NCI-H748 (cell line): ENCODE data around the gene ATXN1.

Experiments used
- DNase-seq: peaks from one replicate; lab custom pipeline; 2025; ENCODE audit not compliant: unreplicated experiment; lab: John Stamatoyannopoulos, UW

Gene ATXN1

DNA sequence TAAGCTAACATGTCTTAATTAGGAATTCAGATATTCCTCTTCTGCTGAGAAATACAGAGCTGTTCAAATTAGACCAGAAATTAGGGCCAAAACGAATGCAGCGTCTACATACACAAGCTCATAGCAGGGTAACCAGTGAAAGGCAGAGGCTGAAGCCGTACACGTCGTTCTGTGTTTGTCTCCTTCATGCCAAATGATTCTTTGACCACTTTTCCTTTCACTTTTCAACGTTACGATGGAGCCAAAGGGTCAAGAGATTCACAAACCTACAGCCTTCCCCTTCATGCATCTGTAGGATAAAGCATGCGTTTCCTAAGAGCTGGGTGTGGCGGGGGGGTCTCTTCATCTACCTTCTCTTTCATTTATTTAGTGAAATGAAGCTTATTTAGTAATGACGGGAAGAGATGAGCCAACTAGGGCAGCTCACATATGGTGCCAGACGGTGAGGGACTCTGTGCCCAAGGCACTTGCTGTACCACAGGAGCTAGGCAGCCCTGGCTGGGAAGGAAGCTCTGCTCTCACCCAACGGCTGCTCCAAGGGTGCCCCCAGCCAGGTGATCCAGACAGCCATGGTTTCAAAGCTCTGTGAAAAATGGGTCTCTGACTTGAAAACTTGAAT is 178.0 kb downstream of the ATXN1 start:
- no peak for DNase-seq

DNA sequence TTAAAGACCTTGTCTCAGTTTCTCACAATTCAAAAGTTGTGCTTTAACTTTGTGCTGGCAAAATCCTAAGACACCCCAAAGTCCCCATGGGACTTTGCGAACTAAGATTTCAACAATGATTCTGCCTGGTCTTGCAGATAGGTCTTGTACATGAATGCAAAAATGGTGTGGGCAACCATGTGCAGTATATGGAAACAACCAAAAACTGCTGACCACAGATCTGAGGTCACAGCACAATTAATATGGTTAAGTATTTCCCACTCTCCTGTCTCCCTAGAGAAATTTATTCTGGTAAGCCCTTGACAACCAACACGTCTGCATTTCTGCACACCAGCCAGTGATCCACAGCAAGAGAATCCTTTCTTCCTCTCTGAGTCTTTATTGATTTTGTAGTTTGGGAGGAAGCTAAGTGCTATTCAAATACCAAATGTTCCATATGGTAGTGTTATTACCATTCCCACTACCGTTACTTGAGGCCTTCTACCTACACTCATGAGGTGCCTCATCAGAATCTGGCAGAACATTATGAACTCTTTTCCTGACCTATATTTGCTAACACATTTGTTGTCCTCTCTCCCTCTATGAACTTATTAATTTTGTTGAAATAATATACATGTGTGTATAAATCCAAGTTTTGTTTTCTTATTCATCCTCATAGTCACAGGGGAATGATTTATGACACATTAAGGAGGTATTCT is 178.7 kb downstream of the ATXN1 start:
- no peak for DNase-seq

DNA sequence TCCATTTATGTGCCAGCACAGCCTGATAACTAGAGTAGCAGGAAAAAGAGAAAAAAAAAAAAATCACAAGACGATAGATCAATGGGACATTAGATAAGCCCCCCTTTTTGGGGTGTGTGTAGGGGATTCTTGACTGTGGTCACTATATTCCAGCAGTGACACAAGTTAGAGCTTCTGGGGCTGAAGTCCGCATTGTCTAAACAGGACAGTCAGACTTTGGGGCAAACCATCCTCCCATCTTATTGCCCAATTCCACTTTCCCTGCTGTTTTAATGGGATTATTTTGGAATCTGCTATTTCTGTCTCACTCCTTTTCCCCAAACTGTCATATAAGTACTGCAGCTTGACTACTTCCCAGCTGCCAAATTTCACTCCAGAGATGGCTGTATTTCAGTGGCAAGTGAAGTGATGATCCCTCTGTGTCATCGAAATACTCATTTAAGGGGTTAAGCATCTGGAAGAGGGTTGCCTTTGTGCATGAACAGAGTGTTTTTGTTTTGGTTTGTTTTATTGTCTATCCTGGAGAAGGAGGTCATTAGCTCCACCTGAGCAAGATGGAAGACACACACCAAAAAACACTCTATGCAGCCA is 182.5 kb downstream of the ATXN1 start:
- no peak for DNase-seq

DNA sequence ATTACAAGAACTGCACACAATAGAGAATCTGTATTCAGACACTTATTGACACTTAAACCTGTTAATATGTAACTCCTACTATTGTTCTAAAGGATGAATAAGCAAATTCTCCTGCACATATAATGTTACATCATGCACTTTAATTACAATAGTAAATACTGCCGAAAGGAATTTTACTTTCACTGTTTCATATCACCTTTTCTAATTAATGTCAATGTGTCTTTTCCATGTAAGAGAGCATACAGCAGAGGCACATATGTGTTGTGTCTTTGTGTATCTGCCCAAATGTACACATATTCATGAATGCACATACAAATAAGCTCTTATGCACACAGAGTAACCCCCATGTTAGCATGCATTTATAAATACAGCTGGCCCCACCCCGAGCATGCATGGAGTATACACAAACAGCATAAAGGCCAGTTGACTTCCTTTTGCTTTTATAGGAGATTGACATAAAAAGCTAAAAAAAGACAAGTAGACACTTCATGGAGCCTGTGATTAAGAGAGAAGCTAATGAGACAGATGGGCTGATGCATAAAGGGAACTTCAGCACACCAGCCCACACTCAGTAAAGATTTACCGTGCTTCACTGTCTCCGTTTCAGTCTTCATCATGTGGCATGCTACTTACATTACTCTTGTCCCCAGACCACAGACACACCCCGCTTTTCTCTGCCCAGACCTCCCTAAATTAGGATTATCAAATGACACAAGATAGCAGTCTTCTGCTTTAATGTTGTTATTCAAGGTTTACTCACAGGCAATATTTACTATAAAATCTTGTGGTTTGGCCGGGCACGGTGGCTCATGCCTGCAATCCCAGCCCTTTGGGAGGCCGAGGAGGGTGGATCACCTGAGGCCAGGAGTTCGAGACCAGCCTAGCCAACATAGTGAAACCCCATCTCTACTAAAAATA is 184.6 kb downstream of the ATXN1 start:
- peak; percentile 31 for DNase-seq

DNA sequence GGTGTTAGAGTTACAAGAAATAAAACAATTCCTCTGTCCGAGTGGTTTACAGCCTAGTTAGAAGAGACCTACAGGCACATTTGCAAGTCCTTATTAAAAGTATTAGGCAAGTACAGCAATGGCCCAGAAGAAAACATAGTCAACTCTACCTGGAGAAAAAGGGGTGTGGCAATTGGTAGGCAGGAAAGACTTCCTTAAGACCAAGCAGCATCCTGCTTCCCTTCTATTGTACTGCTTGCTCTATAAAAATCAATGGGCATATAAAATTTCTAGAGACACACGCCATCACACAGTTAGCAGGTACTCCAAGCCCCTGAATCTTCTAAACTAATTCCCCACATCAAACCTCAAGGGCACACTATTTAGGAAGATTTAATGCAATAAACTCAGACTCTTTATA is 185.6 kb downstream of the ATXN1 start:
- no peak for DNase-seq

DNA sequence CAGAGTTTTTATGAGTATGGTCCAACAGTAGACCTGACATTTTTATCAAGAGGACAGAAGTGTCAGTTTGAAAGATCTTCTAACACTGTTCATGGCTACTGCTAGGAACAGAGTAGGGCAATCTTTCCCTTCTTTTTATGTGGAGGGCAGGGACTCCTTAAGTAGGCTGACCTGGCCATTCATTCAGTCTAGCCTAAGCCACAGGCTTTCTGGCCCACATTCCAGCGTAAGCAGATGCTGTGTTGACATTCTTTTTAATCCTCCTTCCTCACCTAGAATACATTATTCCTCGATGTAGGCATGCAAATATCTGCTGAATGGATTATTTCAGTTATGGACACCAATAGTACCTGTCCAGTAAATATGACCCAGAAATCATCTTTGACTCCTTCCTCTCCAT is 188.3 kb downstream of the ATXN1 start:
- no peak for DNase-seq

DNA sequence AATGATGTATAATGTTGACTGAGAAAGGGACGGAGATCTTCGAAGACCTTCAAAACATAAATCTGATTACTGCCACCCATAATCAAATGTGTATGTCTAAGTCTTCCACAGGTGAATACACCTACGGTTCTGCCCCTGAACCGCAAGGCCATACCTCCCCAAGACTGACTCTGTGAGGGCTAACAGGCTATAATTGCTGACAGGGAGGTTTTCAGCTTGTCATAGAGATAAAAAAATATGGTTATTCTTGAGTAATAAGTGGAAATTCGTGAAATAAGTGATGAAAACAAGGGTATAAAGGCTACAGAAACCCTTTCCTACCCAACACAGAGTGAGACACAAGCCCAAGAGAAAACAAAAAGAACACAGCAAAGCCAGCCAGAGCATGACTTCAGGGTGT is 188.9 kb downstream of the ATXN1 start:
- no peak for DNase-seq

DNA sequence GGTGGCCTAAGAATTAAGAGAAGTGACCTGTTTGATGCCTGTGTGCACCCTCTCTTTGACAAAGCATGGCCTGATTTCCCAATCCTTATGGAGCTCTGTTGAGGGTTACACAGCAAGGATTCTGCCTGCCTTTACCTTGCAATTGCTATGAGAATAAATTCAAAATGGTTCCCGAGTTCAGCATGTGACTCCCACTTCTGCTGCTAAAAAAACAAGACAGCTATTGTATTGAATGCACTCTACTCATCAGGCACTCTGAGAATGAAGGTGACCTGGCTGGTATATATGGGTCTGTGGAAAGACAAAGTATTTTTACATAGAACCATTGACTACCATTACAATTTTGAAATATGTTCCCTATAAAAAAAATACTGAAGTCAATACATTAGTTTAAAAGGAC is 190.3 kb downstream of the ATXN1 start:
- DNase-seq = no peak

DNA sequence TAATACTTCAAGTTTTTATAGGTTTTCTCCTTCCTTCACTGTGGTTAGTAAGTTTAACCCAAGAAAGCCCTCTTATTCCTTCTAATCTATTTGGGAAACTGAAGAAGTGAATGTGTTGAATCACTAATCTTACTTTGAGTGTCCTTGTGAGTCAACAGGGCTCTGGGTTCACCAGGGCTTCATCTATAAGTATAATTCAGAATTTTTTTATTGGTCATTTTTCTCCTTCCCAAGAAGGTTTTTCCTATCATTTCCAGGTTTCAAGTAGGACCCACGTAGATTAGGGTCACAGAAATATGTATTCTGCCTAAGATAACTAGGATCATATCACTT is 191.1 kb downstream of the ATXN1 start:
- no peak for DNase-seq

DNA sequence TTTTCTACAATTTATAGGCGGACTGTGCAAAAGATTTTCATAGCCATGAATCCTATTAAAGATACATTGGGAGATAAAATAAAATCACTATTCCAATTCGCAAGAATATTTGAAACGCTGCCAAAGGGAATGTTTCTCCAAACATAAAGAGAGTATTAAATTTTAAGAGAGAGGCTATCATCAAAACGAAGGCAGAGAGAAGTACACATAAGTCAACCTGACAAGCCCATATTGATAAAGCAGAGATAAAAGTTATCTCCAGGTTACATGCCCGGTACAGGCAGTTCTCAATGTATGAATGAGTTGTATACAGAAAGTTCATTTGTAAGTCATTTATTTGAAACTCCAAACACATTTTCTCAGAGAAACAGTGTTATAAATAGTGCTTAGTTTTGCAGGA is 193.1 kb downstream of the ATXN1 start:
- no peak for DNase-seq

DNA sequence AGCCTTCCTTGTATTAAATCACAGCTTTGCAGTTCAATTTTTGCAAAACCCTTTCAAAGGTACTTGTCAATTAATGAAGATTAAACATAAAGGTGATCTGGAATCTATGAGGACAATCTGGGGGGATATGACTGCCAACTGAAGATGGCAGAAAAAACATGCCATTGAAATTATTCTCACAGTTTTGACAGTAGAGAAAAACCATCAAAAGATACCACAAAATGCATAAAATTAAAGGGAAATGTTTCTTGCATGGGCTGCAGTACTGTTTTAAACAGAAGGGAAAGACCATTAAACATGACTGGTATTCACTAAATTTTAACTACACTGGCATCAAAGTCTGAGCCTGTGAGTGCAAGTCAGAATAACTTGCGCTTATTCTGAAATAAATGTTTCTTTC is 194.2 kb downstream of the ATXN1 start:
- no peak for DNase-seq

DNA sequence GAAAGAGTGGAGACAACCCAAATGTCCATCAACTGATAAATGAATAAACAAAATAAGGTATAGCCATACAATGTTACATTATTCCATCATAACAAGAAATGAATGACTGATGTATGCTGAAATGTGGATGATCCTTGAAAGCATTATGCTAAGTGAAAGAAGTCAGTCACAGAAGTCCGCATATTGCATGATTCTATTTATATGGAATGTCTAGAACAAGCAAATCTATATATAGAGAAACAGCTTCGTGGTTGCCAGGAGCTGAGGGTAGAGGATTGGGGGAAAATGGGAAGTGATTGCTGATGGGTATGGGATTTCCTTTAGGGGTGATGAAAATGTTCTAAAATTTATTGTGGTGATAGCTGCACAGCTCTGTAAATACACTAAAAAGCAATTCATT is 196.8 kb downstream of the ATXN1 start:
- DNase-seq = no peak

DNA sequence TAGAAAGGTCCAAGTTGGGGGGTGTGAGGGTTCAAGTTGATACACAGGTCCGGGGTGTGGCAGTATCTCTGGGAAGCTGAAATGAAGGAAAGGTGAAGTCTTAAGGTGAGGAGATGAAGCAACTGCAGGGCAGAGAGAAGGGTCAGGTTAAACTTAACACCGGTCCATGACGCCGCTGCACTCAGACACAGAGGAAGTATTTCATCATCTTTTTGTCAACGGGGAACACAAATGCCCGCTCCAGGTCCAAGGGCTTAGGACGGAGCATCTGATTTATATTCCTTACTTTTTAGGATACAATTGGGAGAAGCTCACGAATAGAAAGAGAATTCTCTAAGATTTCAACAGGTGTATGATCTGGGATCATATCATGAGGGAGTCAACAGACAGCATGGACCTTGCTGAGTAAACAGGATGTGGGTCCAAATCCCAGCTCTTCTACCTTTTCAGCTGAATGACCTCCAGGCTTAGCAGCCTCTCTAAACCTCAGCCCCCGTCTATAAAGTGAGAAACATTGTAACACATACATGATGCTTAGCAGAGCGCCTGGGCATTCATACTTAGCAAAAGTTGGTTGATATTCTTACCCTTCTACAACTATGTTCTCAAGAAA is 197.5 kb downstream of the ATXN1 start:
- no peak for DNase-seq

DNA sequence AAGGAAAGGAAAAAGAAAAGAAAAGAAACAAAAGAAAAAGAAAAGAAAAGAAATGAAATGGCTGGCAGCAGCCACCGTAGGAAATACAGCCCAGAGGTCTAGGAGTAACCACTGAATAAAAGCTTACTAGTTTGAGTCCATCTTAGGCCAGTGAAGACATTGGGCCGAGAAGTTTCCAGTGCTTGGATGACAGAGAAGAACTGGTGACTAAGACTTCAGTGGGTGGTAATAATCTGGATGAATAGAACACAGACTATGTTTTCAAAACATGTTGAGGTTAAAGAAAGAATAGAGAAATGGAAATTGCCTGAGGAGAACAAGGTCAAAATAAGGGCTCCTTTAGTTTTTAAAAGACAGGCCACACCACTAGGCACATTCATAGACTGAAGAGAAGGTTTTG is 198.8 kb downstream of the ATXN1 start:
- DNase-seq = no peak

DNA sequence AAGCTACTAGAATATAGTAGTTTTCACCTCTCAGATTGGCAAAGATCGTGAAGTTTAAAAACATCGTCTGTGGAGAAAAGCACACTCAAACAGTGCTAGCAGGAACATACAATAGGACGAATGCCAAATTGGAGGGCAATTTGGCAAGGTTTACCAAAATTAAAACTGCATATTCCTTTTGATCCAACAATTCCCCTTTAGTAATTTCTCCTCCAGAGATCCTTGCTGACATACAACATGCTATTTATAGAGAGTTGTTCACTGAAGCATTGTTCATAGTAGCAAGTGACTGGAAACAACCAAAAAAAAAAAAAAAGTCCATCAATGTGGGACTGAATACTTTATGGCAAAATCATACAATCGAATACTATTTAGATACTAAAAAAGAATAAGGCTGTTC is 202.2 kb downstream of the ATXN1 start:
- no peak for DNase-seq

DNA sequence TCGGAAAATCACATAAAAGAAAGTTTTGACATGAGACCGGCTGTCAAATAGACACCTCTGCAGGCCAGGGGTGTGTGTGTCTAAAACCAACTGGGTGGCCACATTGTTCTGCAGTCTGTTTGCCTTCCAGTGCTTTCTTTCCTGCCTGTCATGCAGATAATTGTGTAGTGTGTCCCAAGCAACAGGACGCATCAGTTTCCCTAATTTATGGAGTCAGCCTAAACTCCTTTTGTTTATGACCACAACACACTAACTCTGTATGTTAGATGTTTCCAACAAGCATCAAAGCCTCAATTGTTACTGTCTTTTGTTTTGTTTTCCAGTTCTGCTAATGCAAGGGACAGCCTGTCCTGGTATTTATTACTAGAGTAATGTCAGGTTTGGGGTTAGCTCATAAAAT is 205.7 kb downstream of the ATXN1 start:
- no peak for DNase-seq

DNA sequence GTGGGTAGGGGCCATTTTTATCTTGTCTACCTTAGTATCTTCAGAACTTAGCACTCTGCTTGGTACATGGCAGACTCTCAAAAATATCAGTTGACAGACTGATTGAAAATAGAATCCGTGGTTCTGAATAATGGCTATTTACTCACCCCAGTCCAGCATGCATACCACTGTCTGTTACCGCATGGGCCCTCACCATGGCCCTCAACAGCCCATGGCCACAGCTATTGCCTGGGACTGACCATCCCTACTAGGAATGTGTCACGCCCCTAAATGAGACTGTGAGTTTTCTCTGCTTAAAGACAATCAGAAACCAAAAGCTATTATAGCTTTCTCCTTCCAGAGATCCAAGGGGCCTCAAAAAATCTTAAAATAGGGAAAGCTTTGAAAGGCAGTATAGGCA is 207.7 kb downstream of the ATXN1 start:
- no peak for DNase-seq

DNA sequence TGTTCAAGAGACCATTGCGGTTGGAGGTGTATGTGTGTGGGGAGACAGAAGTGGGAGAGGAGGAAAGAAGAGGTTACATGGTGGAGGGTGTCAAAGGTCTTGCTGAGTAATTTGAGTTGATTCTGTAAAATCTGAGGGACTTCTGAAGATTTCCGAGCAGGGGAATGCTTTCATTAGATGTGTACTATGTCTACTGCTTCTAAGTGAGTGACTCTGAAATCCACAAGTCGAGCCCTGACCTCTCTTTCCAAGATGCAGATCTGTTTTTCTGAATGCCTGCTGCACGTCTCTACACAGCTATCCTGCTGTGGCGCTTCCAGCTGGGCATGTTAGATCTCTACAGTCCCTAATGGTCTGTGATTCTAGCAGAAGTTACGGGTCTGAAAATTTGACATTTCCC is 209.8 kb downstream of the ATXN1 start:
- no peak for DNase-seq

DNA sequence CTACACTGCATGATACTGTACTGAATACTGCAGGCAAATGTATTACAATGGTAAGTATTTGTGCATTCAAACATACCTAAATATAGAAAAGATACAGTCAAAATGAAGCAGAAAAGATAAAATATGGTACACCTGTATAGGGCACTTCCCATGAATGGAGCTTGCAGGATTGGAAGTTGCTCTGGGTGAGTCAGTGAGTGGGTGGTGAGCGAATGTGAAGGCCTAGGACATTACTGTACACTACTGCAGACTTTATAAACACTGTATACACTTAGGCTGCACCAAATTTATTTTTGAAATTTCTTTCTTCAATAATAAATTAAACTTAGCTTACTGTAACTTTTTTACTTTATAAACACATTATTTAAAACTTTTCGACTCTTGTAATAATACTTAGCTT is 213.1 kb downstream of the ATXN1 start:
- no peak for DNase-seq

DNA sequence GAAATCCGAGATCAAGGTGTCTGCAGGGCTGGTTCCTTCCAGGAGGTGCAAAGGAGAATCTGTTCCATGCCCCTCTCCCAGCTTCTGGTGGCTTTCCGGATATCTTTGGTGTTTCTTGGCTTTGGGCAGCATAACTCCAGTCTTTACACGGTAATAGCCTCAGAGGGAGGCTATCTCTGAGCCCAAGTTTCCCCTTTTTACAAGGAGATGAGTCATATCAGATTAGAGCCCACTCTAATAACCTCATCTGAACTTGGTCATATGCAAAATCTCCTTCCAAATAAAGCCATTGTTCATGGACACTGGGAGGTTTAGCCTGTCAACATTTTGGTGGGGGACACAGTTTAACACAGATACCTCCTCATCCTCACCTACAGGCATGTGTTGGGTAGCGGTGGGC is 213.7 kb downstream of the ATXN1 start:
- DNase-seq = no peak

DNA sequence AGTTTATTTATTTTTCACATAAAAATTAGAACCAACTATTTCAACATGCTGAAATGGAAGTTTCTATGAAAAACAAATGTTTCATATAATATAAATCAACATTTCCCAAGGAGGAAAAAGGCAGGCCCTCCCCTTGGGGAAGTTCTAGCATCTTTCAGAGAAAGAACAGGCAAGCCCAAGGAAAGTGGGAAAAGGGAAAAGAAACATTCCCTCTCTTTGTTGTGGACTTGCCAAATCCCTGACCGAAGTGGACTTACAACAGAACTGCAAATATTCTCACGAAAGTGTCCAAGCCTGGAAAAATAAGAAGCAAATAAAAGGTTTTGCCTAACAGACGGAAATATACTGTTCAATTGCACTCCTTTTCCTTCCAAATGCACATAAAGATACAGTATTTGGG is 214.4 kb downstream of the ATXN1 start:
- DNase-seq = no peak
